Kidney glomerular epithelial cell (primary cell): ENCODE measurements around the gene UGT1A1.

Source experiments
- DNase-seq: peaks from one replicate; lab custom pipeline; 2025; lab: John Stamatoyannopoulos, UW

The UGT1A1 gene

GRCh38 chr2:233798335-233799086 is 38.4 kb downstream of the UGT1A1 start:
- DNase-seq: no peak

- DNase-seq: no peak
Observed at GRCh38 chr2:233799087-233799665, 39.1 kb downstream of the UGT1A1 start.

GRCh38 chr2:233799716-233800115 is 39.6 kb downstream of the UGT1A1 start:
- DNase-seq: no peak

GRCh38 chr2:233800208-233800607 is 40.1 kb downstream of the UGT1A1 start:
- no peak for DNase-seq

GRCh38 chr2:233801357-233802131 is 41.5 kb downstream of the UGT1A1 start:
- no peak for DNase-seq

- DNase-seq: no peak
Observed at GRCh38 chr2:233802132-233802815, 42.2 kb downstream of the UGT1A1 start.

GRCh38 chr2:233803292-233803911 is 43.3 kb downstream of the UGT1A1 start:
- no peak for DNase-seq

- DNase-seq: no peak
Observed at GRCh38 chr2:233803994-233804393, 43.9 kb downstream of the UGT1A1 start.

GRCh38 chr2:233807215-233807865 is 47.3 kb downstream of the UGT1A1 start:
- DNase-seq: no peak

- DNase-seq: no peak
Observed at GRCh38 chr2:233807966-233808935, 48.2 kb downstream of the UGT1A1 start.

GRCh38 chr2:233810385-233810784 is 50.3 kb downstream of the UGT1A1 start:
- no peak for DNase-seq

GRCh38 chr2:233811087-233811486 is 51.0 kb downstream of the UGT1A1 start:
- DNase-seq: no peak

GRCh38 chr2:233811732-233812131 is 51.7 kb downstream of the UGT1A1 start:
- DNase-seq: no peak

- no peak for DNase-seq
Observed at GRCh38 chr2:233813236-233814055, 53.4 kb downstream of the UGT1A1 start.

- peak; percentile 5 for DNase-seq
Observed at GRCh38 chr2:233814056-233814835, 54.2 kb downstream of the UGT1A1 start.

GRCh38 chr2:233815861-233816260 is 55.8 kb downstream of the UGT1A1 start:
- no peak for DNase-seq

GRCh38 chr2:233816334-233816733 is 56.3 kb downstream of the UGT1A1 start:
- DNase-seq: no peak

- no peak for DNase-seq
Observed at GRCh38 chr2:233816771-233817170, 56.7 kb downstream of the UGT1A1 start.
